NCI-H748 treated with DMSO at 0.1 percent for 48 hours (cell line): Measurements from ENCODE around the gene GPHA2.

ENCODE experiments used
- DNase-seq: peaks from one replicate; lab custom pipeline; 2025; lab: John Stamatoyannopoulos, UW

The GPHA2 gene

GRCh38 chr11:64890522-64890939 lies 45.2 kb downstream of the GPHA2 start:
- DNase-seq: no peak

- DNase-seq: no peak
These were observed 46.8 kb downstream of the GPHA2 start for GRCh38 chr11:64888729-64889511.

GRCh38 chr11:64888406-64888728 lies 47.3 kb downstream of the GPHA2 start:
- no peak for DNase-seq

GRCh38 chr11:64887757-64888405 lies 47.8 kb downstream of the GPHA2 start:
- peak; percentile 26 for DNase-seq

DNA sequence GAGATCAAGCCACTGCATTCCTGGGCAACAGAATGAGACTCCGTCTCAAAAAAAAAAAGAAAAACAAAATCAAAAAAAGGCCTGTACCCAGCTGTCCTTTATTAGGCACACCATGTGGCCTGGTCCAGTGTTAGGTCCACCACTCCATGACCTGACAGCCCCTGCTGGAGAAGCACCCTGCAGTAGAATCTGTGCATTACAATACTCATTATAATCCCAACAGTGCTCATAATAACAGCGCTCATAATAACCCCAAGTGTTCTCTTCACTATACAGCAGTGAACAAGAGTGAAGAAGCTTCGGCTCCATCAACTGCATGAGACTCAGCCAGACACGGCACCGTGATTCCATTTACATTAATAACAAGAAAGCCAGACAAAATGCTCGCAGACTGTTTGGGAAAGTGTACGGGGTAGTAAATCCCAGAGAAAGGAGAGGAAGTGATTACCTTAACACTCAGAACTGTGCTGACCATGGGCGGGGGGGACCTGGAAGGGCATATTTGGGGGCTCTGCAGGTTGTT lies 48.4 kb downstream of the GPHA2 start:
- no peak for DNase-seq

DNA sequence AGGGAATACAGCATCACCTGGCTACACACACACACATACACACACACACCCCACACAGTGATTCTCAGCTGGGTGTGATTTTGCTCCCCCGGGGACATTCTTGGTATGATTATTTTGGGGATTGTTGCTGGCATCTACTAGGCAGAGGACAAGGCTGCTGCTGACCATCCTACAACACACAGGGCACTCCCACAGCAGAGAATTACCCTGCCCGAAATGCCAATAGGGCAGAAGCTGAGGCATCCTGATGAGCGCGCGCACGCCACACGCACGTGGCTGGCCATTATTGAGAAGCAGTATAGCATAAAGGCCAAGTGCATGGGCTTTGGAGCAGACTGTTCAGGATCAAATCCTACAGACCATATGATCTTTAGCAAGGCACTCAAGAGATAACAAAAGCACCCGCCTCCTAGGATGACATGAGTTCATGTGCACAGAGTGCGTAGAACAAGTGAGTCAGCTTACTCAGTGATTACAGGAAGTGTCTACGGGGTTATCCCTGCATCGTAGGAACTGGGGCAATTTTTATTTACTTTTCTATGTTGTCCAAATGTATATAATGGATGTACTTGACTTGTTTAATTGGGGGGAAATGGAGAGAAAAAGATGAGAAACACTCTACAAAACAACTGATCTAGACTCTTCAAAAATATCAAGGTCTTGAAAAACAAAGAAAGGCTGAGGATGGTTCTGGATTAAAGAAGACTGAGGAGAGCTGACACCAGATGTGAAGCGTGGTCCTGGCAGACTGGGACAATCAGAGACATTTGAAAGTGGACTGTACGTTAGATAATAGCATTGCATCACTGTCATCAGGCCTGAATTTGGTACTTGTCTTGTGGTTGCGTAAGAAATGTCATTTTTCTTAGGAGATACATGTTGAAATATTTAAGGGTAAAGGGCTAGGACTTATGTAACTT lies 50.1 kb downstream of the GPHA2 start:
- DNase-seq: peak; percentile 4
